HepG2 (cell line): ENCODE data around the gene SDC4. TPM values are rescaled to one million over a fixed set of nuclear protein-coding genes. Genes with fewer than 3 reads are reported as not detected.

Source experiments
- ATAC-seq: fragments of 200-7000 bp; cut with Tn5 transposase; 3 replicates; pipeline ENCODE4 v1.9.1; 2020; ENCODE audit warnings: mild to moderate bottlenecking, moderate library complexity
- BruUV-seq: library from RNA; stranded (reverse); fragments of 400-500 nt; replicated peaks from 2 replicates; lab custom pipeline; 2021; lab: Mats Ljungman, UMichigan
- CTCF ChIA-PET: fragments of 300-600 bp; formaldehyde crosslinking; extraction: SDS; loops from one replicate; lab custom pipeline; 2021; ENCODE audit warnings: low total read pairs, inconsistent platforms, low intra/inter-chr PET ratio; lab: Yijun Ruan, JAX
- POLR2A ChIA-PET: fragments of 350-600 bp; sonication (Branson Sonifier 250); formaldehyde crosslinking; loops from one replicate; lab custom pipeline; 2020; ENCODE audit warnings: antibody characterized with exemption, inconsistent platforms; lab: Yijun Ruan, JAX
- DNase-seq: peaks from one replicate; pipeline ENCODE4 v3.0.0-alpha.2; 2015; ENCODE audit warnings: low spot score
- FAIRE-seq: peaks from 3 replicates; lab custom pipeline; 2011; peaks lifted over from hg19 to GRCh38; lab: Jason Lieb, UNC
- H2AFZ ChIP-seq: one replicate; pipeline ENCODE4 v1.6.1; 2011; ENCODE audit warnings: low read length, inconsistent platforms
- H3K27ac ChIP-seq: fragments of 300-600 bp; 3 replicates; pipeline ENCODE4 v1.8.0; 2011; ENCODE audit warnings: mixed run types, mild to moderate bottlenecking, mixed read lengths, low read length, inconsistent platforms; ENCODE audit not compliant: insufficient read depth; ENCODE audit errors: extremely low read length
- H3K27me3 ChIP-seq, 2 experiments: fragments of 200-600 bp in 1 of 2; 2 replicates in 1 of 2; 3 replicates in 1 of 2; pipeline versions ENCODE4 v1.6.0 to v1.8.0; 2011; ENCODE audit warnings: low read length in 2 of 2, mild to moderate bottlenecking in 2 of 2, moderate library complexity in 2 of 2, inconsistent platforms in 1 of 2; ENCODE audit not compliant: insufficient read depth in 2 of 2, control insufficient read depth in 1 of 2
- H3K36me3 ChIP-seq, 2 experiments: fragments of 200-600 bp in 1 of 2; replicated peaks in 1 of 2; 2 replicates in 1 of 2; 3 replicates in 1 of 2; pipeline versions ENCODE4 v1.5.1 to v1.8.0; 2011; ENCODE audit warnings: low read length in 2 of 2, inconsistent platforms in 1 of 2; ENCODE audit not compliant: insufficient read depth in 2 of 2, control insufficient read depth in 1 of 2
- H3K4me1 ChIP-seq: 2 replicates; pipeline ENCODE4 v1.5.1; 2012; ENCODE audit warnings: low read length, inconsistent platforms; ENCODE audit not compliant: insufficient read depth
- H3K4me2 ChIP-seq: 2 replicates; pipeline ENCODE4 v1.6.0; 2011; ENCODE audit warnings: low read depth, low read length, inconsistent platforms
- H3K4me3 ChIP-seq, 3 experiments: fragments of 200-600 bp in 1 of 3; sonication (generic), shearing (Covaris generic) in 1 of 3; replicated peaks in 1 of 3; 2 replicates each; pipeline ENCODE4 v1.5.1; 2011 to 2016; ENCODE audit warnings: low read length in 3 of 3, inconsistent platforms in 2 of 3, low read depth in 2 of 3, mild to moderate bottlenecking in 2 of 3, control low read depth in 1 of 3, mixed read lengths in 1 of 3; ENCODE audit not compliant: insufficient read depth in 1 of 3
- H3K79me2 ChIP-seq: one replicate; pipeline ENCODE4 v1.6.1; 2011; ENCODE audit warnings: low read length, inconsistent platforms; ENCODE audit not compliant: insufficient read depth
- H3K9ac ChIP-seq: 2 replicates; pipeline ENCODE4 v1.6.0; 2011; ENCODE audit warnings: mild to moderate bottlenecking, low read depth, low read length, inconsistent platforms; ENCODE audit not compliant: insufficient read depth
- H3K9me3 ChIP-seq: 2 replicates; pipeline ENCODE4 v1.5.1; 2012; ENCODE audit warnings: mild to moderate bottlenecking, low read length
- H4K20me1 ChIP-seq: 2 replicates; pipeline ENCODE4 v1.6.0; 2011; ENCODE audit warnings: inconsistent platforms, mild to moderate bottlenecking, low read length, moderate library complexity; ENCODE audit not compliant: insufficient read depth
- MAFF ChIP-seq: IDR thresholded peaks from 2 replicates; pipeline ENCODE4 v1.6.1; 2011; ENCODE audit warnings: low read depth, low read length, improper control_type of control experiment
- MAFK ChIP-seq, 2 experiments: IDR thresholded peaks in 1 of 2; conservative IDR thresholded peaks in 1 of 2; 2 replicates each; pipeline ENCODE4 v1.6.1; 2011; ENCODE audit warnings: improper control_type of control experiment in 2 of 2, low read length in 2 of 2
- SAFB2 ChIP-seq: sonication (generic); formaldehyde crosslinking; IDR thresholded peaks from 2 replicates; pipeline ENCODE4 v1.5.1; 2020; ENCODE audit warnings: missing genetic modification reagents, low read depth, mild to moderate bottlenecking, borderline replicate concordance
- SUZ12 ChIP-seq: fragments of 150-350 bp; IDR thresholded peaks from 2 replicates; pipeline ENCODE4 v1.6.1; 2014; ENCODE audit warnings: low read depth, low read length
- ZFP62 ChIP-seq: sonication (generic); formaldehyde crosslinking; IDR thresholded peaks from 2 replicates; pipeline ENCODE4 v1.4.0; 2020; ENCODE audit warnings: missing genetic modification reagents
- ZNF775 ChIP-seq: sonication (generic); formaldehyde crosslinking; IDR thresholded peaks from 2 replicates; pipeline ENCODE4 v1.4.0; 2020; ENCODE audit warnings: missing genetic modification reagents, mild to moderate bottlenecking, moderate library complexity, borderline replicate concordance
- WGBS: methylation state at CpG from one replicate; pipeline ENCODE4 v1.1.6; 2017; ENCODE audit warnings: low lambda C conversion rate; 5-methylcytosine and 5-hydroxymethylcytosine counted together
- in situ Hi-C: cut with HindIII; loops from 2 replicates; pipeline ENCODE4 v1.10.0; 2017; ENCODE audit warnings: low pct_unique_long_range_greater_than_20kb; ENCODE audit not compliant: extremely low pct_ligation_motif_present
- intact Hi-C: fragments of 100-400 bp; cut with micrococcal nuclease; formaldehyde crosslinking; loops from one replicate; pipeline ENCODE4 v1.10.0; 2022; ENCODE audit not compliant: unreplicated experiment
- polyA plus RNA-seq, 8 experiments: library from polyadenylated mRNA; depleted of rRNA in 3 of 8; stranded (reverse) in 7 of 8; unstranded in 1 of 8; fragments of >200 nt; fragmentation: Illumina TruSeq in 4 of 8; extraction: Trizol in 4 of 8; gene quantifications; 2 replicates each; pipeline versions ENCODE4 v1.2.1 to v1.2.3, GENCODE V29; 2011 to 2016; ENCODE audit warnings: low read depth in 4 of 8, missing spikeins in 1 of 8, mixed read lengths in 1 of 8; ENCODE audit not compliant: insufficient read depth in 1 of 8
- total RNA-seq, 5 experiments: library from RNA; depleted of rRNA; stranded (reverse); fragments of >200 nt; fragmentation: Illumina TruSeq; extraction: Trizol; gene quantifications; 2 replicates each; pipeline ENCODE4 v1.2.3, GENCODE V29; 2016; ENCODE audit warnings: low read depth in 1 of 5
- TF ChIP-seq, protein P1 (sequence below): sonication (generic); formaldehyde crosslinking; IDR thresholded peaks from 2 replicates; pipeline ENCODE4 v1.4.0; 2020; ENCODE audit warnings: mild to moderate bottlenecking, missing genetic modification reagents
- TF ChIP-seq, protein P2 (sequence below): sonication (generic); formaldehyde crosslinking; IDR thresholded peaks from 2 replicates; pipeline ENCODE4 v1.9.0; 2021; ENCODE audit warnings: mild to moderate bottlenecking, missing genetic modification reagents
- TF ChIP-seq, protein P3 (sequence below): sonication (generic); formaldehyde crosslinking; conservative IDR thresholded peaks from 2 replicates; pipeline ENCODE4 v1.8.0; 2022; ENCODE audit warnings: low read depth, missing genetic modification reagents
- TF ChIP-seq, protein P4 (sequence below): sonication (generic); formaldehyde crosslinking; IDR thresholded peaks from 2 replicates; pipeline ENCODE4 v1.4.0; 2020; ENCODE audit warnings: missing genetic modification reagents
- TF ChIP-seq, protein P5 (sequence below): sonication (generic); formaldehyde crosslinking; IDR thresholded peaks from 2 replicates; pipeline ENCODE4 v1.4.0; 2020; ENCODE audit warnings: missing genetic modification reagents, low read depth, mild to moderate bottlenecking, borderline replicate concordance

The SDC4 gene
- total and polyA plus RNA-seq, 2 of the 13 experiments (the other 11 are each of a cell fraction or from before 2014, with no cell fraction given), result 49.0 to 65.1 TPM

DNA sequence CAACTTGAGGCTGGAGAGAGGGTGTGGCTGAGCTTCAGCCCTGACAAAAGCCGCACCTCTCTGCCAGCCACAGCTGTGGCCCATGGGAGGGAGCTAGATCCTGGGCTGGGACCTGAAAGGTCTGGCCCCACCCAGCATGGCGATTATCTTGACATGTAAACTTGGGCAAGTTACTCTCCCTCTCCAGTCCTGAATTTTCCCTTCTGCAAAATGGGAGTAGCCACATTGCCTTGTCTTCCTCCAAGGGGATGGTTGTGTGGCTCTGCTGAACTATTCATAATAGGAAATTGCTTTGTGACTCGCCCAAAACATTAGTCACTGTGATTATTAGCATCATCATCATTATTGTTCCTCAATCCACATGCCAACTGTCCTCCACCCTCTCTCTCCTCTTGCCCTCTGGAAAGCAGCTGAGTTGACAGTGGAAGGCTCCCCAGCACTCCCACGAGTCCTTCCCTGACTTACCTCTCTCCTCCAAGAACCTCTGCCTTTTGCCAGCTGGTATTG lies 64.6 kb downstream of the SDC4 start:
- intact Hi-C loops, result no loop called here
- ChIA-PET CTCF (no interaction called here), POLR2A (no interaction called here)
- Histone ChIP-seq H3K36me3 (no peaks in the 10 kb centered on the region), H3K79me2 (no peaks in the 10 kb centered on the region), H4K20me1 (no peaks in the 10 kb centered on the region), H3K9me3 (no peaks in the 10 kb centered on the region), H3K4me2 (no peak overlapping the region), H3K9ac (no peak overlapping the region), H2AFZ (no peak overlapping the region), H3K4me1 (no peaks in the 10 kb centered on the region), H3K27me3 (peaks cover 2 to 24% of the 10 kb centered on the region in 2 experiments; a peak in 3 of 5 replicates), H3K4me3 (no peak overlapping the region), H3K27ac (no peak overlapping the region)
- TF ChIP-seq, protein P1, sequence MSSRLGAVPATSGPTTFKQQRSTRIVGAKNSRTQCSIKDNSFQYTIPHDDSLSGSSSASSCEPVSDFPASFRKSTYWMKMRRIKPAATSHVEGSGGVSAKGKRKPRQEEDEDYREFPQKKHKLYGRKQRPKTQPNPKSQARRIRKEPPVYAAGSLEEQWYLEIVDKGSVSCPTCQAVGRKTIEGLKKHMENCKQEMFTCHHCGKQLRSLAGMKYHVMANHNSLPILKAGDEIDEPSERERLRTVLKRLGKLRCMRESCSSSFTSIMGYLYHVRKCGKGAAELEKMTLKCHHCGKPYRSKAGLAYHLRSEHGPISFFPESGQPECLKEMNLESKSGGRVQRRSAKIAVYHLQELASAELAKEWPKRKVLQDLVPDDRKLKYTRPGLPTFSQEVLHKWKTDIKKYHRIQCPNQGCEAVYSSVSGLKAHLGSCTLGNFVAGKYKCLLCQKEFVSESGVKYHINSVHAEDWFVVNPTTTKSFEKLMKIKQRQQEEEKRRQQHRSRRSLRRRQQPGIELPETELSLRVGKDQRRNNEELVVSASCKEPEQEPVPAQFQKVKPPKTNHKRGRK (CRISPR knock-in tag), result no peak
- TF ChIP-seq ZFP62 (CRISPR knock-in tag) (no peak), ZNF775 (CRISPR knock-in tag) (no peak), MAFK (conservative IDR thresholded peaks at IDR 0.05 in 1 of 2, IDR thresholded peaks at IDR 0.05 in 1 of 2; ENCODE audit: low read length in 2 of 2) (peak; percentile 55 to 59), MAFF (0 out of 2 replicates have a peak, but pooled peaks have one; percentile 49), SAFB2 (CRISPR knock-in tag) (no peak), SUZ12 (no peak)
- TF ChIP-seq, protein P2, sequence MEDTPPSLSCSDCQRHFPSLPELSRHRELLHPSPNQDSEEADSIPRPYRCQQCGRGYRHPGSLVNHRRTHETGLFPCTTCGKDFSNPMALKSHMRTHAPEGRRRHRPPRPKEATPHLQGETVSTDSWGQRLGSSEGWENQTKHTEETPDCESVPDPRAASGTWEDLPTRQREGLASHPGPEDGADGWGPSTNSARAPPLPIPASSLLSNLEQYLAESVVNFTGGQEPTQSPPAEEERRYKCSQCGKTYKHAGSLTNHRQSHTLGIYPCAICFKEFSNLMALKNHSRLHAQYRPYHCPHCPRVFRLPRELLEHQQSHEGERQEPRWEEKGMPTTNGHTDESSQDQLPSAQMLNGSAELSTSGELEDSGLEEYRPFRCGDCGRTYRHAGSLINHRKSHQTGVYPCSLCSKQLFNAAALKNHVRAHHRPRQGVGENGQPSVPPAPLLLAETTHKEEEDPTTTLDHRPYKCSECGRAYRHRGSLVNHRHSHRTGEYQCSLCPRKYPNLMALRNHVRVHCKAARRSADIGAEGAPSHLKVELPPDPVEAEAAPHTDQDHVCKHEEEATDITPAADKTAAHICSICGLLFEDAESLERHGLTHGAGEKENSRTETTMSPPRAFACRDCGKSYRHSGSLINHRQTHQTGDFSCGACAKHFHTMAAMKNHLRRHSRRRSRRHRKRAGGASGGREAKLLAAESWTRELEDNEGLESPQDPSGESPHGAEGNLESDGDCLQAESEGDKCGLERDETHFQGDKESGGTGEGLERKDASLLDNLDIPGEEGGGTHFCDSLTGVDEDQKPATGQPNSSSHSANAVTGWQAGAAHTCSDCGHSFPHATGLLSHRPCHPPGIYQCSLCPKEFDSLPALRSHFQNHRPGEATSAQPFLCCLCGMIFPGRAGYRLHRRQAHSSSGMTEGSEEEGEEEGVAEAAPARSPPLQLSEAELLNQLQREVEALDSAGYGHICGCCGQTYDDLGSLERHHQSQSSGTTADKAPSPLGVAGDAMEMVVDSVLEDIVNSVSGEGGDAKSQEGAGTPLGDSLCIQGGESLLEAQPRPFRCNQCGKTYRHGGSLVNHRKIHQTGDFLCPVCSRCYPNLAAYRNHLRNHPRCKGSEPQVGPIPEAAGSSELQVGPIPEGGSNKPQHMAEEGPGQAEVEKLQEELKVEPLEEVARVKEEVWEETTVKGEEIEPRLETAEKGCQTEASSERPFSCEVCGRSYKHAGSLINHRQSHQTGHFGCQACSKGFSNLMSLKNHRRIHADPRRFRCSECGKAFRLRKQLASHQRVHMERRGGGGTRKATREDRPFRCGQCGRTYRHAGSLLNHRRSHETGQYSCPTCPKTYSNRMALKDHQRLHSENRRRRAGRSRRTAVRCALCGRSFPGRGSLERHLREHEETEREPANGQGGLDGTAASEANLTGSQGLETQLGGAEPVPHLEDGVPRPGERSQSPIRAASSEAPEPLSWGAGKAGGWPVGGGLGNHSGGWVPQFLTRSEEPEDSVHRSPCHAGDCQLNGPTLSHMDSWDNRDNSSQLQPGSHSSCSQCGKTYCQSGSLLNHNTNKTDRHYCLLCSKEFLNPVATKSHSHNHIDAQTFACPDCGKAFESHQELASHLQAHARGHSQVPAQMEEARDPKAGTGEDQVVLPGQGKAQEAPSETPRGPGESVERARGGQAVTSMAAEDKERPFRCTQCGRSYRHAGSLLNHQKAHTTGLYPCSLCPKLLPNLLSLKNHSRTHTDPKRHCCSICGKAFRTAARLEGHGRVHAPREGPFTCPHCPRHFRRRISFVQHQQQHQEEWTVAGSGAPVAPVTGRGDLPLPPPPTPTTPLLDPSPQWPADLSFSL (CRISPR knock-in tag), result no peak
- TF ChIP-seq, protein P3, sequence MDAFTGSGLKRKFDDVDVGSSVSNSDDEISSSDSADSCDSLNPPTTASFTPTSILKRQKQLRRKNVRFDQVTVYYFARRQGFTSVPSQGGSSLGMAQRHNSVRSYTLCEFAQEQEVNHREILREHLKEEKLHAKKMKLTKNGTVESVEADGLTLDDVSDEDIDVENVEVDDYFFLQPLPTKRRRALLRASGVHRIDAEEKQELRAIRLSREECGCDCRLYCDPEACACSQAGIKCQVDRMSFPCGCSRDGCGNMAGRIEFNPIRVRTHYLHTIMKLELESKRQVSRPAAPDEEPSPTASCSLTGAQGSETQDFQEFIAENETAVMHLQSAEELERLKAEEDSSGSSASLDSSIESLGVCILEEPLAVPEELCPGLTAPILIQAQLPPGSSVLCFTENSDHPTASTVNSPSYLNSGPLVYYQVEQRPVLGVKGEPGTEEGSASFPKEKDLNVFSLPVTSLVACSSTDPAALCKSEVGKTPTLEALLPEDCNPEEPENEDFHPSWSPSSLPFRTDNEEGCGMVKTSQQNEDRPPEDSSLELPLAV (CRISPR knock-in tag), result no peak
- TF ChIP-seq, protein P4, sequence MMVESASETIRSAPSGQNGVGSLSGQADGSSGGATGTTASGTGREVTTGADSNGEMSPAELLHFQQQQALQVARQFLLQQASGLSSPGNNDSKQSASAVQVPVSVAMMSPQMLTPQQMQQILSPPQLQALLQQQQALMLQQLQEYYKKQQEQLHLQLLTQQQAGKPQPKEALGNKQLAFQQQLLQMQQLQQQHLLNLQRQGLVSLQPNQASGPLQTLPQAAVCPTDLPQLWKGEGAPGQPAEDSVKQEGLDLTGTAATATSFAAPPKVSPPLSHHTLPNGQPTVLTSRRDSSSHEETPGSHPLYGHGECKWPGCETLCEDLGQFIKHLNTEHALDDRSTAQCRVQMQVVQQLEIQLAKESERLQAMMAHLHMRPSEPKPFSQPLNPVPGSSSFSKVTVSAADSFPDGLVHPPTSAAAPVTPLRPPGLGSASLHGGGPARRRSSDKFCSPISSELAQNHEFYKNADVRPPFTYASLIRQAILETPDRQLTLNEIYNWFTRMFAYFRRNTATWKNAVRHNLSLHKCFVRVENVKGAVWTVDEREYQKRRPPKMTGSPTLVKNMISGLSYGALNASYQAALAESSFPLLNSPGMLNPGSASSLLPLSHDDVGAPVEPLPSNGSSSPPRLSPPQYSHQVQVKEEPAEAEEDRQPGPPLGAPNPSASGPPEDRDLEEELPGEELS (CRISPR knock-in tag), result no peak
- TF ChIP-seq, protein P5, sequence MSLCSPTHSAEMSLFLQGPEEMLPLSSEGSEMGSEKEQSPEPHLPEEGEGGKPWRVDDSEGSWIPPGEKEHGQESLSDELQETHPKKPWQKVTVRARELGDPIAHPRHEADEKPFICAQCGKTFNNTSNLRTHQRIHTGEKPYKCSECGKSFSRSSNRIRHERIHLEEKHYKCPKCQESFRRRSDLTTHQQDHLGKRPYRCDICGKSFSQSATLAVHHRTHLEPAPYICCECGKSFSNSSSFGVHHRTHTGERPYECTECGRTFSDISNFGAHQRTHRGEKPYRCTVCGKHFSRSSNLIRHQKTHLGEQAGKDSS, result no peak
- no TSS peak for BruUV-seq
- ATAC-seq (no peak), FAIRE-seq (no peak), DNase-seq (no peak)
- 27% methylated on average over 4 of the region's 4 CpGs for WGBS
- in situ Hi-C loops, result no loop called here
